PC-3 (cell line): ENCODE results near the gene DTNB. TPM values are rescaled to one million over a fixed set of nuclear protein-coding genes. Genes with fewer than 3 reads are reported as not detected.

Experiments used
- ATAC-seq: fragments of 200-7000 bp; cut with Tn5 transposase; 2 replicates; pipeline ENCODE4 v1.9.1; 2020; ENCODE audit warnings: mild to moderate bottlenecking, moderate library complexity
- BruUV-seq: library from RNA; stranded (reverse); fragments of 400-500 nt; replicated peaks from 2 replicates; lab custom pipeline; 2021; lab: Mats Ljungman, UMichigan
- CTCF ChIA-PET: fragments of 300-600 bp; sonication (Branson Sonifier 250); formaldehyde crosslinking; loops from one replicate; lab custom pipeline; 2022; ENCODE audit warnings: antibody characterized with exemption; lab: Charles Lee
- POLR2A ChIA-PET: fragments of 300-600 bp; sonication (Branson Sonifier 250); formaldehyde crosslinking; loops from one replicate; lab custom pipeline; 2022; ENCODE audit warnings: antibody characterized with exemption; ENCODE audit not compliant: unreplicated experiment; lab: Charles Lee
- DNase-seq: peaks from one replicate; pipeline ENCODE4 v3.0.0-alpha.2; 2015
- H2AFZ ChIP-seq: fragments of 300-600 bp; sonication (generic); 2 replicates; pipeline ENCODE4 v1.6.0; 2016; ENCODE audit warnings: antibody characterized with exemption, low read length
- H3F3A ChIP-seq: fragments of 300-600 bp; sonication (generic); one replicate; pipeline ENCODE4 v1.6.0; 2017; ENCODE audit warnings: antibody characterized with exemption, low read length, control low read depth, mild to moderate bottlenecking; ENCODE audit not compliant: unreplicated experiment
- H3K27ac ChIP-seq: fragments of 300-600 bp; sonication (generic); 2 replicates; pipeline ENCODE4 v1.5.1; 2016; ENCODE audit warnings: mild to moderate bottlenecking, low read length
- H3K27me3 ChIP-seq: fragments of 300-600 bp; sonication (generic); 2 replicates; pipeline ENCODE4 v1.6.1; 2016; ENCODE audit warnings: low read length, mixed read lengths
- H3K36me3 ChIP-seq: fragments of 300-600 bp; sonication (generic); 2 replicates; pipeline ENCODE4 v1.6.1; 2016; ENCODE audit warnings: low read depth, mixed run types, low read length, mixed read lengths
- H3K4me1 ChIP-seq: fragments of 300-600 bp; sonication (generic); 2 replicates; pipeline ENCODE4 v1.5.1; 2016; ENCODE audit warnings: low read length; ENCODE audit not compliant: insufficient read depth
- H3K4me2 ChIP-seq: fragments of 300-600 bp; sonication (generic); 2 replicates; pipeline ENCODE4 v1.6.0; 2016; ENCODE audit warnings: low read length
- H3K4me3 ChIP-seq: fragments of 300-600 bp; sonication (generic); 2 replicates; pipeline ENCODE4 v1.5.1; 2016; ENCODE audit warnings: mild to moderate bottlenecking, low read length, mixed read lengths
- H3K79me2 ChIP-seq: fragments of 300-600 bp; sonication (generic); 2 replicates; pipeline ENCODE4 v1.6.1; 2017; ENCODE audit warnings: low read length, mixed read lengths
- H3K9ac ChIP-seq: fragments of 300-600 bp; sonication (generic); 2 replicates; pipeline ENCODE4 v1.6.0; 2016; ENCODE audit warnings: mild to moderate bottlenecking, low read length
- H3K9me2 ChIP-seq: fragments of 300-600 bp; sonication (generic); replicated peaks from 2 replicates; pipeline ENCODE4 v1.6.1; 2016; ENCODE audit warnings: mixed run types, low read length, mixed read lengths
- H3K9me3 ChIP-seq: fragments of 300-600 bp; sonication (generic); 2 replicates; pipeline ENCODE4 v1.6.1; 2016; ENCODE audit warnings: low read length, mixed read lengths
- H4K20me1 ChIP-seq: fragments of 300-600 bp; sonication (generic); 2 replicates; pipeline ENCODE4 v1.6.1; 2016; ENCODE audit warnings: low read length, mixed read lengths
- EZH2 ChIP-seq: fragments of 300-600 bp; sonication (generic); IDR thresholded peaks from one replicate; pipeline ENCODE4 v1.6.1; 2017; ENCODE audit warnings: antibody characterized with exemption, mild to moderate bottlenecking, low read length; ENCODE audit not compliant: unreplicated experiment
- EZH2phosphoT487 ChIP-seq: fragments of 300-600 bp; sonication (generic); IDR thresholded peaks from 2 replicates; pipeline ENCODE4 v1.6.1; 2018; ENCODE audit warnings: mild to moderate bottlenecking, antibody characterized with exemption, low read length, borderline replicate concordance
- intact Hi-C: fragments of 100-400 bp; cut with micrococcal nuclease; formaldehyde crosslinking; loops from 2 replicates; pipeline ENCODE4 v1.9.0; 2023
- total RNA-seq: library from RNA; depleted of rRNA; stranded (reverse); fragments of >200 nt; gene quantifications from 2 replicates; pipeline ENCODE4 v1.2.3, GENCODE V29; 2014
- TF ChIP-seq, protein P1 (sequence below): fragments of 300-600 bp; sonication (generic); conservative IDR thresholded peaks from 2 replicates; pipeline ENCODE4 v1.5.1; 2017; ENCODE audit warnings: antibody characterized with exemption, low read depth, mild to moderate bottlenecking, low read length

Gene DTNB
- total RNA-seq, 1 experiment from 2014 or later: 23.1 TPM

DNA sequence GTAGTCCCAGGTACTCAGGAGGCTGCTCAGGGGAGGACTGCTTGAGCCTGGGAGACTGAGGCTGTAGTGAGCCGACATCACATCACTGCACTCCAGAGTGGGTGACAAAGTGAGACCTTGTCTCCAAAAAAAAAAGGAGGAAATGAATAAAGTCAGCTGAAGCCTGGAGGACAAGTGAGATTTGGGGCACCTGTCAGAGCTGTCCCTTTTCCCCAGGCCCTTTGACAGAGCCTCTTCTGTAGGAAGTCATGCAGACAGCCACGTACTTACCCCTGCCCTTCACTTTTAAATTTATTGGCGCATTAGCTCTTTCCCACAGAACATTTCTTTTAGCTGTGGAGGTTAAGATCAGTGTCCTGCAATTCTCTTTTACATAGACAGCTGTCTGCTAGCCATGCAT lies 180.7 kb downstream of the DTNB start:
- peak overlapping the region; percentile 77 for H3K27ac ChIP-seq
- no peaks in the 10 kb centered on the region for H3K9me3 ChIP-seq
- ChIA-PET CTCF (interaction anchor here (0.6 kb wide), 1 partner anchor 14 kb away, joined by 3 read pairs; no protein-coding TSS in a partner anchor), POLR2A (no interaction called here)
- H3K4me1 ChIP-seq: peaks cover 28% of the 10 kb centered on the region
- no peak overlapping the region for H3K9ac ChIP-seq
- no peak for DNase-seq
- H3K4me2 ChIP-seq: peak overlapping the region; percentile 72
- H2AFZ ChIP-seq: no peak overlapping the region
- no peaks in the 10 kb centered on the region for H3K9me2 ChIP-seq
- no peaks in the 10 kb centered on the region for H3K27me3 ChIP-seq
- TF ChIP-seq EZH2 (no peak), EZH2phosphoT487 (no peak)
- TF ChIP-seq, protein P1, sequence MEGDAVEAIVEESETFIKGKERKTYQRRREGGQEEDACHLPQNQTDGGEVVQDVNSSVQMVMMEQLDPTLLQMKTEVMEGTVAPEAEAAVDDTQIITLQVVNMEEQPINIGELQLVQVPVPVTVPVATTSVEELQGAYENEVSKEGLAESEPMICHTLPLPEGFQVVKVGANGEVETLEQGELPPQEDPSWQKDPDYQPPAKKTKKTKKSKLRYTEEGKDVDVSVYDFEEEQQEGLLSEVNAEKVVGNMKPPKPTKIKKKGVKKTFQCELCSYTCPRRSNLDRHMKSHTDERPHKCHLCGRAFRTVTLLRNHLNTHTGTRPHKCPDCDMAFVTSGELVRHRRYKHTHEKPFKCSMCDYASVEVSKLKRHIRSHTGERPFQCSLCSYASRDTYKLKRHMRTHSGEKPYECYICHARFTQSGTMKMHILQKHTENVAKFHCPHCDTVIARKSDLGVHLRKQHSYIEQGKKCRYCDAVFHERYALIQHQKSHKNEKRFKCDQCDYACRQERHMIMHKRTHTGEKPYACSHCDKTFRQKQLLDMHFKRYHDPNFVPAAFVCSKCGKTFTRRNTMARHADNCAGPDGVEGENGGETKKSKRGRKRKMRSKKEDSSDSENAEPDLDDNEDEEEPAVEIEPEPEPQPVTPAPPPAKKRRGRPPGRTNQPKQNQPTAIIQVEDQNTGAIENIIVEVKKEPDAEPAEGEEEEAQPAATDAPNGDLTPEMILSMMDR: no peak
- intact Hi-C loops: loop anchor here (1.0 kb wide), 1 partner anchor 30 kb away; no protein-coding TSS in a partner anchor
- H3K4me3 ChIP-seq: no peak overlapping the region; the same call in 1 of the 2 replicates
- no peak for ATAC-seq
- H3K79me2 ChIP-seq: no peaks in the 10 kb centered on the region
- H4K20me1 ChIP-seq: no peaks in the 10 kb centered on the region
- H3F3A ChIP-seq: no peaks in the 10 kb centered on the region
- no peaks in the 10 kb centered on the region for H3K36me3 ChIP-seq
- no TSS peak for BruUV-seq

DNA sequence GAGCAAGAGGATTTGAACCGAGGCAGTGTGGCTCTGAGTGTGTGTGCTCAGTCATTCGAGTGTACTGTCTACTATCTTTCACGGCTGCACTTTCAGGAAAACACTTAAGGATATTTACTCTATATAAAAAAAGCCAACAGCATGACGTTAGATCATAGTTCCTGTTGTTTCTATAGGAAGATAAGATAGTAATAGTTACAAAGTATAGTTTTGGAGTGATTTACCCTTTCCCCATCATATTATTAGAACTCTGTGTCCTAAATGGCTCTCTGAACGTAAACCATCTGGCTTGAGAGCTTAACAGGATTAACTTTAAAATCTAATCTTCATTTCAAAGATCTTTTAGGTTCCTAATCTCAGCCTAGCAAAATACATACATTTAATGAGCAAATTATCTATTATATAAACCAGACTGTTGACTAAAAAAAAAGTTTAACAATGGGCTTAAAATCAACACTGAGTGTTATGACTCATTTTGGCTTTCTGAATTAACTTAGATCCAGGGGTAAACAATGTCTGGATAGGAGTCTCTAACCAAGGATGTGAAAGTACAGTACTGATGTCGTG lies 181.3 kb downstream of the DTNB start:
- H3K9me3 ChIP-seq: no peaks in the 10 kb centered on the region
- CTCF ChIA-PET: no interaction called here
- no peaks in the 10 kb centered on the region for H3F3A ChIP-seq
- H3K36me3 ChIP-seq: no peaks in the 10 kb centered on the region
- POLR2A ChIA-PET: no interaction called here
- H3K27ac ChIP-seq: peak overlapping the region; percentile 77
- intact Hi-C loops: loop anchor here (1.0 kb wide), 1 partner anchor 30 kb away; no protein-coding TSS in a partner anchor
- H4K20me1 ChIP-seq: no peaks in the 10 kb centered on the region
- H2AFZ ChIP-seq: no peak overlapping the region
- TF ChIP-seq EZH2 (no peak), EZH2phosphoT487 (no peak)
- TF ChIP-seq, protein P1: no peak
- DNase-seq (peak; percentile 82), ATAC-seq (peak; percentile 72)
- no peaks in the 10 kb centered on the region for H3K79me2 ChIP-seq
- peak overlapping the region; percentile 72 for H3K4me2 ChIP-seq
- peak overlapping the region; percentile 27 for H3K9ac ChIP-seq
- H3K4me1 ChIP-seq: peaks cover 28% of the 10 kb centered on the region
- no peaks in the 10 kb centered on the region for H3K9me2 ChIP-seq
- BruUV-seq: no TSS peak
- H3K27me3 ChIP-seq: no peaks in the 10 kb centered on the region
- peak overlapping the region; percentile 51; the same call in 1 of the 2 replicates for H3K4me3 ChIP-seq

DNA sequence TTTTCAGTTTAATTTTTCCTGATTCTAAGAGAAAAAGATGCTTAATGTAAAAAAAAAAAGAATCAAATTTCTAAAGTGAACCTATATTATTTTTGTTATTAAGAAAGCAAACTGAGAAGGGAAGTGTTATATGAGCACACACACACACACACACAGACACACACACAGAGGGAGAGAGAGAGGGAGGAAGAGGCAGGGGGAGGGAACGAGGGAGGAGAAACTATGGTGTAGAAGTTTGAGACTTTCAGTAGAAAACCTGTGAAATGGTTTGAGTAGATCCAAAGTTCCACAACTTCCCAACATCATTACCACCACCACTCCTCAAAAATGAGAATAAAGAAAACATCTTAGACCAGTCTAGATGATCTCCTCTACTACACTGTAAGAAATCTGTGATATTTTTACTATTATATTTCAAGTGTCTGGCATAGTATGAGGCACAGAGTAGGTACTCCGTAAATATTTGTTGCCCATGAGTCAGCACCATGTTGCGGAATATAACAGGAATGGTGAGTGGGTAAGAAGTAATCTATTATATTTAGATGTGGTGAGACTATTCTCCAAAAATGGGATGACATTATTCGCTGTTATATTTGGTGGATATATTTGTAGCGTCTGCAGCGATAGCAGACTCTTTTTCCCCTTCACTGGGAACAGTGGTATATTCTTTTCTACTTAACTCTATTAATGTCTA lies 182.2 kb downstream of the DTNB start:
- intact Hi-C loops: no loop called here
- H4K20me1 ChIP-seq: no peaks in the 10 kb centered on the region
- peaks cover 28% of the 10 kb centered on the region for H3K4me1 ChIP-seq
- H3K9me2 ChIP-seq: no peaks in the 10 kb centered on the region
- ChIA-PET CTCF (no interaction called here), POLR2A (no interaction called here)
- no peaks in the 10 kb centered on the region for H3K27me3 ChIP-seq
- ATAC-seq (peak; percentile 92), DNase-seq (peak; percentile 91)
- peak overlapping the region; percentile 51 for H3K4me3 ChIP-seq
- H3K36me3 ChIP-seq: no peaks in the 10 kb centered on the region
- peak overlapping the region; percentile 72 for H3K4me2 ChIP-seq
- BruUV-seq: no TSS peak
- H2AFZ ChIP-seq: peak overlapping the region; percentile 31; the same call in 1 of the 2 replicates
- H3K9ac ChIP-seq: peak overlapping the region; percentile 27
- H3K9me3 ChIP-seq: no peaks in the 10 kb centered on the region
- H3K79me2 ChIP-seq: no peaks in the 10 kb centered on the region
- peak overlapping the region; percentile 77 for H3K27ac ChIP-seq
- TF ChIP-seq EZH2phosphoT487: no peak
- no peak for TF ChIP-seq EZH2
- TF ChIP-seq, protein P1: no peak
- H3F3A ChIP-seq: no peaks in the 10 kb centered on the region
